ENCODE results near the gene TTF2.

The TTF2 gene

DNA sequence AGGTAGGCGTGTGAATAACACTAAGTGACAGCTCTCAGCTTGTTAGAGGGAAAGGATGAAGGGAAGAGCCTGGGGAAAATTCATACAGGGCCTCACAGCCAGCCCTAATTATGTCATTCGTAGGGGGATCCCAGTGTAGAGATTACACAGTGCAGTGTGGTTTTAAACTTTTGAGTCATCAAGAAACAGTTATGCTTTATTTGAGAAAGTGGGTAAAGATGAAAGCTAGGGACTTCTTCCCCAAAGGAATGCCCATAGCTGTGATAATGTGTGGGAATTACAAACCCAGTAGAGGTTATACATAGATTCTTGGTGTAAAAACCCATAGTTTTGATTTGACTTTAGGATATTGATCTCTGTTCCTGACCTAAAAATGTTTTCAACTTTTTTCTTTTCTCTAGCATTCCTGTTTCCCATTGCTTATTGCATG is 1.9 kb downstream of the TTF2 start:
- Histone ChIP-seq H4K20me1 (no peaks in the 10 kb centered on the region), H3K27ac (no peak overlapping the region), H3K4me3 (no peak overlapping the region), H3K27me3 (no peaks in the 10 kb centered on the region), H3K4me2 (no peak overlapping the region), H3K9ac (no peak overlapping the region), H3K36me3 (peaks cover 51% of the 10 kb centered on the region), H3K4me1 (peaks cover 36% of the 10 kb centered on the region), H3K9me3 (no peaks in the 10 kb centered on the region)
- no peak for TF ChIP-seq Cebpa-rat (IDR thresholded peaks at IDR 0.05)

DNA sequence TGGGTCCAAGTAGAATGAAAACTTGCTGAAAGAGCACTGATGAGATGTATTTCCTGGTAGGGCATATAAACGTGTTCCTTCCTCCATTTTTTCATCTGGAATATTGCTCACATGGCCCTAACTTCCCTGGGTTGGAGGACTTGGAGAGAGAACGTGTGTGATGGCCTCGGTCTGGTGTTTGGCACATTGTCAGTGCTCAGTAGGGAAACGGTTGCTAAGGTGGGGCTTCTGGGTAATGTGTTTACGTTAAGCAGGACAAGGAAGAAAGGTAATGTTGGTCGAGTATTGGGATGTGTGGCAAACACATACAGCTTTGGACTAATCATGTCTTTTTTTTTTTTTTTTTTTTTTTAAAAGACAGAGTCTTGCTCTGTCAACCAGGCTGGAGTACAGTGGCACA is 6.2 kb downstream of the TTF2 start:
- Histone ChIP-seq H3K9ac (no peak overlapping the region), H3K4me3 (no peak overlapping the region), H4K20me1 (peaks cover 6% of the 10 kb centered on the region), H3K4me2 (no peak overlapping the region), H3K4me1 (peaks cover 15% of the 10 kb centered on the region; the same call in 1 of the 2 replicates), H3K27ac (no peak overlapping the region), H3K36me3 (peaks cover 77% of the 10 kb centered on the region), H3K27me3 (no peaks in the 10 kb centered on the region), H3K9me3 (no peaks in the 10 kb centered on the region)
- TF ChIP-seq Cebpa-rat (IDR thresholded peaks at IDR 0.05): no peak

- TF ChIP-seq Cebpa-rat (IDR thresholded peaks at IDR 0.05): no peak
- no peaks in the 10 kb centered on the region for H3K9me3 ChIP-seq
- peaks cover 4% of the 10 kb centered on the region; the same call in 1 of the 2 replicates for H3K4me1 ChIP-seq
Measured at GRCh38 chr1:117067533-117068370, 7.6 kb downstream of the TTF2 start.

DNA sequence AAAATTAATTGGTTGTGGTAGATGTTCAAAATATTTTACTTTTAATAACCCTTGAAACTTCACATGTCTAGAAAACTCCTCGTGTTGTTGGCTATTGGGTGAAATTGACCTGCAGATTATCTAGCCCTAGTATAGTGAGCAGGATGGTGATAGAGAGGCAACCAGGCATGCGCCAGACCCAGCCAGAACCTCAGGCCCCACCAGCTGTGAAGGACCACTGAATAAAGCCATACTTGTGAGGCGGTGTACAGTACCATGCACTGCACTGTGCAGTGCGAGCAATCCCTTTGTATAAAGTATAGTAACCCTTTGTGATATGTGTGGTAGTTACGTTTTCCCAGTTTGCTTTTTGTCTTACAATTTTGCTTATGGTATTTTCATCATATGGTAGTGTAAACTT is 8.5 kb downstream of the TTF2 start:
- H3K36me3 ChIP-seq: peaks cover 77% of the 10 kb centered on the region

More at GRCh38 chr1:117067533-117068370, 7.6 kb downstream of the TTF2 start:
- peaks cover 6% of the 10 kb centered on the region for H4K20me1 ChIP-seq
- H3K36me3 ChIP-seq: peaks cover 75% of the 10 kb centered on the region
- no peak overlapping the region for H3K27ac ChIP-seq
- H3K9ac ChIP-seq: no peak overlapping the region
- no peaks in the 10 kb centered on the region for H3K27me3 ChIP-seq
- H3K4me3 ChIP-seq: no peak overlapping the region
- no peak overlapping the region for H3K4me2 ChIP-seq

DNA sequence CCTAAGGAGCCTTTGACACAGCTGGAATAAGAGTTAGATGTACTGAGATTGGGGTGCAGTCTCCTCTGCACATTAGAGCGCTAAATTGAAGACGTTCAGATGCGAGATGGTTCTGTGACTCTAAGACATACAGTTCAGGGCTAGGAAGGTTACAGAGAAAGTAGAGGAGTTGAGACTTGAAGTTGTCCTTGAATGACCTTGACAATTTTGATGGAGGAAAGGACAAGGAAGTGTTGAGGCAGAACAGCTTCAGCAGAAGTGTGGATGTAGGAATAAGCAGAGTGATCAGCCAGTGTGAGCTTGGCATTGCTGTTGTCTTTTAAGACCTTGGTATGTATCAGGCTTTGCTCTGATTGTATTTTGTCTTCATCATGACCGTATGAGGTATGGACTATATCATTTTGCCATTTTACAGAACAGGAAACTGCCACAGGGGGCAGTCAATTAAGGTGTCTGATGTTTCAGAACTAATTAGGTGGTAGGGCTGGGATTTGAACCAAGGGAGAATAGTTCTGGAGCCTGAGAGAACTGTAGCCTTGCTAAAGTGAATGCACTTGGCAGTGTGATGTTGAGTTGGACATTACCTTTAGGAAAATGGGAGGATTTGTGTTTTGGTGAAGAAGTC is 9.2 kb downstream of the TTF2 start:
- H4K20me1 ChIP-seq: peaks cover 6% of the 10 kb centered on the region
- no peaks in the 10 kb centered on the region for H3K27me3 ChIP-seq
- H3K9me3 ChIP-seq: no peaks in the 10 kb centered on the region
- H3K36me3 ChIP-seq: peaks cover 77% of the 10 kb centered on the region
- H3K4me1 ChIP-seq: no peaks in the 10 kb centered on the region
- H3K4me3 ChIP-seq: no peak overlapping the region
- no peak for TF ChIP-seq Cebpa-rat (IDR thresholded peaks at IDR 0.05)
- no peak overlapping the region for H3K9ac ChIP-seq
- no peak overlapping the region for H3K27ac ChIP-seq
- no peak overlapping the region for H3K4me2 ChIP-seq

More for the DNA sequence above, 8.5 kb downstream of the TTF2 start:
- Histone ChIP-seq H4K20me1 (peaks cover 6% of the 10 kb centered on the region), H3K4me2 (no peak overlapping the region), H3K9ac (no peak overlapping the region), H3K4me1 (no peaks in the 10 kb centered on the region), H3K4me3 (no peak overlapping the region), H3K27me3 (no peaks in the 10 kb centered on the region), H3K27ac (no peak overlapping the region), H3K9me3 (no peaks in the 10 kb centered on the region)
- TF ChIP-seq Cebpa-rat (IDR thresholded peaks at IDR 0.05): no peak

- Histone ChIP-seq H3K4me2 (no peak overlapping the region), H3K36me3 (peaks cover 77% of the 10 kb centered on the region), H4K20me1 (peaks cover 6% of the 10 kb centered on the region), H3K4me3 (no peak overlapping the region), H3K27me3 (no peaks in the 10 kb centered on the region), H3K27ac (no peak overlapping the region), H3K4me1 (no peaks in the 10 kb centered on the region), H3K9ac (no peak overlapping the region), H3K9me3 (no peaks in the 10 kb centered on the region)
- TF ChIP-seq Cebpa-rat (IDR thresholded peaks at IDR 0.05): no peak
Measured at GRCh38 chr1:117070124-117070523, 10.0 kb downstream of the TTF2 start.

GRCh38 chr1:117076648-117077047 is 16.5 kb downstream of the TTF2 start:
- Histone ChIP-seq H3K9ac (no peak overlapping the region), H3K4me3 (no peak overlapping the region), H3K36me3 (peaks cover 97% of the 10 kb centered on the region), H3K4me2 (no peak overlapping the region), H3K27ac (no peak overlapping the region), H3K9me3 (no peaks in the 10 kb centered on the region), H3K4me1 (no peaks in the 10 kb centered on the region), H4K20me1 (no peaks in the 10 kb centered on the region), H3K27me3 (no peaks in the 10 kb centered on the region)
- no peak for TF ChIP-seq Cebpa-rat (IDR thresholded peaks at IDR 0.05)

- no peak overlapping the region for H3K27ac ChIP-seq
- H3K27me3 ChIP-seq: no peaks in the 10 kb centered on the region
- peaks cover 100% of the 10 kb centered on the region for H3K36me3 ChIP-seq
- no peak for TF ChIP-seq Cebpa-rat (IDR thresholded peaks at IDR 0.05)
- H3K4me1 ChIP-seq: no peaks in the 10 kb centered on the region
- H3K9ac ChIP-seq: no peak overlapping the region
- H3K4me2 ChIP-seq: no peak overlapping the region
- H3K4me3 ChIP-seq: no peak overlapping the region
- H3K9me3 ChIP-seq: no peaks in the 10 kb centered on the region
- no peaks in the 10 kb centered on the region for H4K20me1 ChIP-seq
Measured at GRCh38 chr1:117077267-117077666, 17.1 kb downstream of the TTF2 start.

DNA sequence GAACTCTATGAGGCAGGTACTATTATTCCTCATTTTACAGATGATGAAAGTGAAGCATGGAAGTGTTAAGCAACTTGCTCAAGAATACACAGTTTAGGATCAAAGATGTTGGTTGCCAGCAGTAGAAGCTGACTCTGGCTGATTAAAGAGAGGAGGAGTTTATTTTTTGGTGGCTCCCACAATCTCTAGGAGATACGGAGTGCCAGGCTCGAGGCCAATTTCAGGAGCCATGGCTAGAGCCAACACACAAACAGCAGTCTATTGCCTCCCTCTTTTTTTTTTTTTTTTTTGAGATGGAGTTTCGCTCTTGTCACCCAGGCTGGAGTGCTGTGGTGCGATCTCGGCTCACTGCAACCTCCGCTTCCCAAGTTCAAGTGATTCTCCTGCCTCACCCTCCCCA is 19.6 kb downstream of the TTF2 start:
- Histone ChIP-seq H3K4me3 (no peak overlapping the region), H4K20me1 (no peaks in the 10 kb centered on the region), H3K36me3 (peaks cover 100% of the 10 kb centered on the region), H3K4me1 (no peaks in the 10 kb centered on the region), H3K27ac (no peak overlapping the region), H3K9me3 (no peaks in the 10 kb centered on the region), H3K9ac (no peak overlapping the region), H3K4me2 (no peak overlapping the region), H3K27me3 (no peaks in the 10 kb centered on the region)
- no peak for TF ChIP-seq Cebpa-rat (IDR thresholded peaks at IDR 0.05)

- no peaks in the 10 kb centered on the region for H3K4me1 ChIP-seq
- no peaks in the 10 kb centered on the region for H3K27me3 ChIP-seq
- H3K4me2 ChIP-seq: no peak overlapping the region
- no peaks in the 10 kb centered on the region for H3K9me3 ChIP-seq
- no peaks in the 10 kb centered on the region for H4K20me1 ChIP-seq
- no peak overlapping the region for H3K9ac ChIP-seq
- TF ChIP-seq Cebpa-rat (IDR thresholded peaks at IDR 0.05): no peak
- H3K36me3 ChIP-seq: peaks cover 94% of the 10 kb centered on the region
- H3K27ac ChIP-seq: no peak overlapping the region
- H3K4me3 ChIP-seq: no peak overlapping the region
Measured at GRCh38 chr1:117084231-117084630, 24.1 kb downstream of the TTF2 start.

All from BLaER1 (cell line).